Tibial nerve (tissue), 4 donors: Measurements from ENCODE around the gene EOGT.

Experiments
- CTCF ChIP-seq, 5 experiments: fragments of 200-600 bp in 3 of 5; fragments of 450-650 bp in 2 of 5; sonication (generic) in 3 of 5; IDR thresholded peaks; one replicate each; pipeline ENCODE4 v1.5.1; 2016 to 2019; ENCODE audit warnings: antibody characterized with exemption in 5 of 5, mild to moderate bottlenecking in 3 of 5, moderate library complexity in 2 of 5
- EP300 ChIP-seq, 2 donors: sonication (generic); formaldehyde crosslinking; IDR thresholded peaks; one replicate each; pipeline ENCODE4 v1.6.1; 2017; ENCODE audit warnings: antibody characterized with exemption in 2 of 2, mild to moderate bottlenecking in 1 of 2
- POLR2A ChIP-seq, 2 donors: fragments of 450-650 bp; IDR thresholded peaks; one replicate each; pipeline ENCODE4 v1.6.1; 2017; ENCODE audit warnings: antibody characterized with exemption in 2 of 2, mild to moderate bottlenecking in 2 of 2, moderate library complexity in 2 of 2

DNA sequence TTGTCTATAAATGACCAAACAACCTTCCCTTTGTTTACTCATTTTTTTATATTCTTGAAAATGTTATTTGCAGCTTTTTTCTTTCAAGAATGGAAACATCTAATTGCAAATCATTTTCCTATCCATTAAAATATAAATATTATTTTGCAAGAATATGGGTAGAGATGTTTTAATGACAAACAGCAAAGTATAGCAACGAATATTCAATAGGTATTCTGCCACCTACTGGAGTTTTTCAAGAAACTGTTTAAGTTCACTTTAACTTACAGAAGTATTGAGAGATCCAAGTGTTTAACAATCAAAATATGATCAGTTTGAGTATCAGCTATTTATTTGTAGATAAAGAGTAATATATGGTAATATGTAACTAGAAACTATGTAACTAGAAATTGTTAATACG, 6.9 kb upstream of the EOGT start:
- TF ChIP-seq EP300 (IDR thresholded peaks at IDR 0.05) = no peak
- peak in 1 of 5 experiments; percentile 27 for TF ChIP-seq CTCF (IDR thresholded peaks at IDR 0.05)
- TF ChIP-seq POLR2A (IDR thresholded peaks at IDR 0.05) = no peak
